OCI-LY1 (cell line): ENCODE data around the gene YIF1B.

ENCODE experiments used
- EZH2 ChIP-seq: fragments of 200-600 bp; sonication (generic), shearing (Covaris generic); IDR thresholded peaks from 2 replicates; pipeline ENCODE4 v1.8.0; 2017; ENCODE audit warnings: borderline replicate concordance, mixed run types, mild to moderate bottlenecking, antibody characterized with exemption, low read length, moderate library complexity, mixed read lengths
- TF ChIP-seq, protein P1 (sequence below): fragments of 200-600 bp; sonication (generic), shearing (Covaris generic); IDR thresholded peaks from 2 replicates; pipeline ENCODE4 v1.5.1; 2017; ENCODE audit warnings: mild to moderate bottlenecking, antibody characterized with exemption, low read length, moderate library complexity, mixed read lengths

DNA sequence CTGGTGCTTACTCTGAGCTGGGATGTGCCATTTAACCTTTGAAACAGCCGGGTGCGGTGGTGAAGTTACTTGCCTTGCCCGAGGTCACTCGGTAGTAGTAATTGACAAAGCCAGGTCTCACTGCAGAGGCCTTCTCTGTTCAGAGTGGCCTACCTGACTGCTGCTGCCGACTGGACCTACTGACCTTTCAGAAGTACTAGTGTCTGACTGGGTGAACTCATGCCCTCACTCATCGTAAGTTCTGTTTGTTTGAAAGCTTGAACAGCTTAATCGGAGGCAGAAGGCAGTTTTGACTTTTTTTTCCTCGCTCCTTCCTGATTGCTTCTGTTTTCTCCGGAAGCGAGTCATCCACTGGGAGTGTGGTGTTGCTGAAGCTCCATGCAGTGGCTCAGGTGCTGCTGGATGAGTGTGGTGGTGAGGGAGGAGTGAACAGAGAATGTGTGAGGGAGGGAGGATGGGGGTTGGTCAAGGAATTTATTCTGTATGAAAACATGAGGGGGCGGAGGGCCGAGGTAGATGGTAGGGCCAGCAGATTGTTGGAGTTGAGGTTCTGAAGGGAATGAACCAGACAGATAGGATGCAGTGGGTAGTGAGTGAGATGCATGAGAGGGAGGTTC is 48.7 kb downstream of the YIF1B start:
- TF ChIP-seq, protein P1, sequence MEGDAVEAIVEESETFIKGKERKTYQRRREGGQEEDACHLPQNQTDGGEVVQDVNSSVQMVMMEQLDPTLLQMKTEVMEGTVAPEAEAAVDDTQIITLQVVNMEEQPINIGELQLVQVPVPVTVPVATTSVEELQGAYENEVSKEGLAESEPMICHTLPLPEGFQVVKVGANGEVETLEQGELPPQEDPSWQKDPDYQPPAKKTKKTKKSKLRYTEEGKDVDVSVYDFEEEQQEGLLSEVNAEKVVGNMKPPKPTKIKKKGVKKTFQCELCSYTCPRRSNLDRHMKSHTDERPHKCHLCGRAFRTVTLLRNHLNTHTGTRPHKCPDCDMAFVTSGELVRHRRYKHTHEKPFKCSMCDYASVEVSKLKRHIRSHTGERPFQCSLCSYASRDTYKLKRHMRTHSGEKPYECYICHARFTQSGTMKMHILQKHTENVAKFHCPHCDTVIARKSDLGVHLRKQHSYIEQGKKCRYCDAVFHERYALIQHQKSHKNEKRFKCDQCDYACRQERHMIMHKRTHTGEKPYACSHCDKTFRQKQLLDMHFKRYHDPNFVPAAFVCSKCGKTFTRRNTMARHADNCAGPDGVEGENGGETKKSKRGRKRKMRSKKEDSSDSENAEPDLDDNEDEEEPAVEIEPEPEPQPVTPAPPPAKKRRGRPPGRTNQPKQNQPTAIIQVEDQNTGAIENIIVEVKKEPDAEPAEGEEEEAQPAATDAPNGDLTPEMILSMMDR, result no peak
- TF ChIP-seq EZH2, result no peak
